Gastrocnemius medialis (tissue), 4 donors: ENCODE results near the gene NOXA1.

Source experiments
- CTCF ChIP-seq, 5 experiments: fragments of 450-650 bp in 3 of 5; fragments of 200-600 bp in 2 of 5; sonication (generic) in 2 of 5; IDR thresholded peaks in 4 of 5; conservative IDR thresholded peaks in 1 of 5; 1 replicate in 4 of 5; 2 replicates in 1 of 5; pipeline ENCODE4 v1.5.1; 2016 to 2019; ENCODE audit warnings: antibody characterized with exemption in 5 of 5, mild to moderate bottlenecking in 3 of 5, moderate library complexity in 3 of 5
- POLR2A ChIP-seq, 2 donors: fragments of 450-650 bp; IDR thresholded peaks; one replicate each; pipeline ENCODE4 v1.6.1; 2017; ENCODE audit warnings: antibody characterized with exemption in 2 of 2, mild to moderate bottlenecking in 2 of 2, moderate library complexity in 2 of 2

GRCh38 chr9:137393176-137394150 lies 29.7 kb upstream of the NOXA1 start:
- TF ChIP-seq POLR2A (IDR thresholded peaks at IDR 0.05) (no peak), CTCF (IDR thresholded peaks at IDR 0.05 in 4 of 5, conservative IDR thresholded peaks at IDR 0.05 in 1 of 5) (no peak)
